Mesenteric fat pad (tissue), 1 donor: ENCODE data around the gene LCP2. TPM values are rescaled to one million over a fixed set of nuclear protein-coding genes. Genes with fewer than 3 reads are reported as not detected.

Source experiments
- DNase-seq: peaks from one replicate; pipeline ENCODE4 v3.0.0-alpha.2; 2020; ENCODE audit warnings: low spot score
- total RNA-seq: library from RNA; stranded (reverse); fragmentation: NEBNext Ultra II Directional; extraction: Animal tissue kit (Norgen Biotek cat#: 25700); gene quantifications from one replicate; pipeline ENCODE4 v1.2.1, GENCODE V29; 2021
- donor health status: DM: yes; HTN: yes; CAD: no.

LCP2 gene
- total RNA-seq, 1 donor from 2014 or later, result 52.4 TPM

GRCh38 chr5:170276140-170276539 is 21.4 kb downstream of the LCP2 start:
- DNase-seq, result no peak

DNA sequence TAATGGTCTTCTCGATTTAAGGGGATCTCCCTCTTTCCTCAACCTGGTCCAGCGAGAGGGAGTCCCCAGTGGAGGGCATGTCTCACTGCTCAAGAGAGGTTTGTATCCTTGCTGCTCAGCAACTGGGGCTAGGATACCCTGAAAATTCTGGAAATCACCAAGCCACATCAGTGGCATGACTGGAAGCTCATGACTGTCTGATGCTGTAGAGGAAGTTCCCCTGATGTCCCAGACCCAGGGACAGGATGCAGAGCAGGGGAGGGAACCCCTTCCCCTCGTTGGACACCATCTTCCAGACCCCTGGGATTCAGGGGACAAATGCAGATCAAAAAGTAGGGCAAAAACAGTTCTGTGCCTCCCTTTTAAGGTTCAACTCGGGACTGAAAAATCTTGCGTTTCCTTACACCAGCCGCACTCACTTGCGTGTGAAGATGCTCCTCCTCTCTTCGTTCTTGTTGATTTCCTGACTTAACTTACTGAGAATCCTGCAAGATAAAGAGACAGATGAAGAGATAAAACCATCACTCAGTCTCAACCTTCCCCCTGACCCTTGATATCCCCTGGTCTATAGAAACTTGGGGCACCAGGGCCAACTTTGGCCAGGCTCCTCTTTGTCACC is 22.1 kb downstream of the LCP2 start:
- no peak for DNase-seq

- no peak for DNase-seq
Measured at GRCh38 chr5:170273968-170274710, 23.4 kb downstream of the LCP2 start.

GRCh38 chr5:170270293-170271069 is 27.1 kb downstream of the LCP2 start:
- no peak for DNase-seq

DNA sequence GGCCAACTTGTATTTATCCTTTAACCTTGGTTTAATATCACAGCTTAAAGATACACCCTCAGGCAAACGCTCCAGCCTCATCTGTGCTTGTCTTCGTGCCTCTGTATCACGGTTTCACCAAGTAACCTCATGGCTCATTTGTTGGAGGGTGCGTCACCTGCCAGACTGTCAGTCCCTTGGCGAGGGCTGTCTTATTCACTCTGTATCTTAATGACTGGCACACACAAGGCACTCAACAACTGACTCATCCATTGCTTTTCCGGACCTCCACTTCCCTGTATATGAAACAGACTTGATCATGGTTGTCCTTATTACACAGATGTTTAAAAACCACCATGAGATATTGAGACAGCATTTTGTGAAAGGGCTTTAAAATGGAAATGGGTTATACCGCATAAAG is 28.0 kb downstream of the LCP2 start:
- no peak for DNase-seq

DNA sequence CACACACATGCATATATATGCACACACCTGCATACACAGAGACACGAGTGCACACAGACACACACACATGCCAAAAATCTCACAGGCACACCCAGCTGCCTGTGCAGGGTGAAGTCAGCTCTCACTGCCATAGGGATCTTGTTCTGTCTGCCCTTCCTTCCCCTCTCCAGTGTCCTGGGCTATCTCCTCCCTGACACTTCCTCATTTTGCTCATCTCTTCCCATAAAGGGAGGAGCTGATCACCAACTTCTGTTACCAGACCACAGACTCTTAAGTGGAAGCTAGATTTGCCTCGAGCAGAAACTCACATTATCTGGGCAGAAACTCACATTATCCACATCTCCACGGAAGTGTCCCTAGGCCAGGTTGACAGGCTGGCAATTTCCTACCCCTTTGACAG is 28.7 kb downstream of the LCP2 start:
- no peak for DNase-seq

DNA sequence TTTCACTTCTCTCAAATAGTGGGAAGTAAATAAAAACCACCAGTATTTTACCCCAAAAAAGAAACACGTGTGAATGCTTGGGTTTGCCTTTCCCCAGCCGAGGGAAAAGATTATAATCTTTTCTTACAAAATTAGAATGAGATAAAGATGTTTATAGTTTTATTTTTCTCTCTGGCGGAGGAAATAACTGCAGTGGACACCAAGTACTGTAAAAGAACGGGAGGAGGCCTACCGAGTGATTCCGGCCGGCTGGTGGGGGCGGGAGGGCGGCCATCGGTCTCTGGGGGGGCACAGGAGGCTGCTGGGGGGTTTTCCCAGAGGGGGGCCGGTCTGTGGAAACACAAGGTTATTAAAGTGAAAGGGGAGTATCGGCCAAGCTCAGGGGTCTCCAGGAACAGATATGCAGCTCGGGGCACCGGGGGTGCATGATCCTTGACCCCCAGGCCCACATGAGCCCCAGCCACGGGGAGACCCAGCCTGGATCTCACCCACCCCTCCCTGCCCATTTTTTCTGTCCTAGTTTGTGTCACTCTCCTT is 29.4 kb downstream of the LCP2 start:
- DNase-seq, result no peak

DNA sequence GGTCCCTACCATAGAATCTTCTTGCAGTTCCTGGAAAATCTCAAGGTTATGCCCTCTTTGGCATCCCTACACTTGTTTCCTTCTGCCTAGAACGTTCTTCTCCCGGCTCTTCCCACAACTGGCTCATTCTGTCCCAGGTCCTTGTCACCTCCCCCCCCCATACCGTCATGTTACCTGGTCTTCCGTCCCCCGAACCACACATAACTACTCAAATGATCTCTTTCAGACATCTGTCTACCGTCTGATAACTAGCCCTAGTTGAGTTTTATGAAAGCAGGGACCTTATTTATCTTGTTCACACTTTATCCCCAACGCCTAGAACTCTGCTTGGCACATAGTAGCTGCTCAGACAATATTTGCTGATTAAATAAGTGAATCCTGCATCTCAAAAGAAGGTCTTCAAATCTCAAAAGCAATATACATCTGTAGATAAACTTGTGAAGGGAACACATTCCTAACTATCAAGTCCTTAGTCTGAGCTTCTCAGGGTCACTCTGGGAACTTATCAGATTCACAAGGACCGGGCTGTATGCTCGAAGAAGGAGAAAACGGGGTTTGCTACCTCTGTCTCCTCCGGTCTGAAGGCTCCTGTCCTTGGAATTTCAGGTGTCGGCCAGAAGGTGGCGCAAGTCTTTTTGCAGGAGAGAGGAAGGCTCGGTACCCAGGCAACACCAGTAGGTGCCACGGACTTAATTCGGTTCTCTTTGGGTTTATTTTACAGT is 30.0 kb downstream of the LCP2 start:
- DNase-seq, result no peak

GRCh38 chr5:170266570-170267381 is 30.8 kb downstream of the LCP2 start:
- no peak for DNase-seq

DNA sequence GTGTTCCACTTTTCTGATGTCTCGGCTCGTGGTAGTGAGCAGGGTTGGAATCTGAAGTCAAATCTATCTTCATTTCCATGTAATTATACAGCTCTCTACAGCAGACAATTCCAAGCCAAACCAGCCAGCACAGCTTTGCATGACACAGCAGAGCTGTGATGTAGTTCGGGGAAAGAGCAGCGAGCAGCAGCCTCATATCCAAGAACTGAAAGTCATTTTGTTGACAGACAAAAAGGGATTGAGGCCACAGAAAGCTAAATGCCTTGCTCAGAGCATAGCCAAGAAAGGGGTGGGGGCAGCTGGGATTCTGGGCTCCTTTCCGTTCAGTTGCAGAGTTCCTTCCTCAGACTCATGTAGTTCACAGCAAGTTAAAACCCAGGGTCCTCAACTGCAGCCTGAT is 32.1 kb downstream of the LCP2 start:
- DNase-seq, result no peak

- no peak for DNase-seq
Measured at GRCh38 chr5:170263906-170264305, 33.7 kb downstream of the LCP2 start.

GRCh38 chr5:170262061-170263045 is 35.2 kb downstream of the LCP2 start:
- no peak for DNase-seq

DNA sequence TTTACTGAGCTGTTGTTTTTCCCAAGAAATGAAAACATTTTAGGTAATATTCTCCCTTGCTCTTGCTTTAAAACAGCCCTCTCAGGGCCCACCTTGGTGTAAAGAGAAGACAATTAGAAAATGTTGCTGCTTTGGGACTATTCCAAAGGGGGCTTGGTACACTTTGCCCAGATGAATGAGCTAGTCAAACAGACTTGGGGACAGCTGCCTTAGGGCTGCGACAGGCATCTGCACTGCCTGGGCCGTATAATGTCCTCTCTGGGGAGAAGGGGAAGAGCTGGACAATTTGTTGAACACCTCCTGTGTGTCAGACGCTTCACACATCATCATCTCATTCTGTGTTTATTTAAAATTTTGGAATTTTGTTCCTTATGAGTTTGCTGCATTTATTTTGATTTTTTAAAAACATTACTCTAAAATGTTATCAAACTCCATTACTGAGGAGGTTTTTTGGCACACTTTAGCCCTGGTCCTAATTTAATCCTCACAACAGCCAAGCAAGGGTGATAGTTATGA is 36.0 kb downstream of the LCP2 start:
- DNase-seq, result no peak

DNA sequence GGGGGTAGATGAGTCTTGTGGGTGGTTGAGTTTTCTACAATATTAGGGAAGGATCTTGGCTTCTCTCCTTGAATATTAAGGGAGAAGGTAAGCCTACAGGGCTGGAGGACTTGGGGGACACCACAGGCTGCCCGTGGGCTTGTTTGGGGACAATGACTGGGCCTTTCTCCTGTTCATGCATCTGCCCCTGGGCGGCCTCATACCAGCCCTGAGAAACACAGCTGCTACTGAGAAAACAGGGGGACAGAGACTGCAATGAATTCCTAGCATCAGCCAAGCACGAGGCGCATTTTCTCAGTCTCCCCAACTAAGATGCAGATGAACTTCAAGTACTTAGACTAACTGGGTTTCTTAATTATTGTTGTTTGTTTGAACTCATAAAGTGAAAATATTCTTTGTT is 40.2 kb downstream of the LCP2 start:
- DNase-seq, result no peak

GRCh38 chr5:170256571-170256970 is 41.0 kb downstream of the LCP2 start:
- no peak for DNase-seq

- no peak for DNase-seq
Measured at GRCh38 chr5:170254056-170254455, 43.5 kb downstream of the LCP2 start.

- DNase-seq, result no peak
Measured at GRCh38 chr5:170252720-170253350, 44.7 kb downstream of the LCP2 start.

- DNase-seq, result no peak
Measured at GRCh38 chr5:170252109-170252508, 45.5 kb downstream of the LCP2 start.

DNA sequence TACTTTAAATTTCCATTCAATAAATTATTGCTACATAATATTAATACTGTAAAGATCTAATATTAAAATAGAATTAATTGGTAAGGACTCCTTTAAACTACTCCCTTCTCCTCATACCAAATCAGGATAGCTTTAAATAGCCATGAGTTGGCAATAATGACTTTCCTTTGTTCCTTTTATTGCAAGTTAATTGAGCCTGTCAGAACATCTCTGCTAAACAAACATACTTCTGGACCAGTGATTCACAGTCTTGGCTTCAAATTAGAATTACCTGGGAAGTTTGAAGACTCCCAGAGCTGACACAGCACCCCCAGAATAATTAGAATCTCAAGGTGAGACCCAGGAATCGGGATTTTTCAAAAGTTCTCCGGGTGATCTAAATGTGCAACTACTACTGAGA is 46.1 kb downstream of the LCP2 start:
- DNase-seq, result no peak
